K562 (cell line): ENCODE measurements around the gene WASHC3. TPM values are rescaled to one million over a fixed set of nuclear protein-coding genes. Genes with fewer than 3 reads are reported as not detected.

Experiments used
- ATAC-seq: fragments of 200-7000 bp; cut with Tn5 transposase; 3 replicates; pipeline ENCODE4 v1.9.1; 2020; ENCODE audit warnings: moderate library complexity
- BruUV-seq: library from RNA; stranded (reverse); fragments of 400-500 nt; replicated peaks from 2 replicates; lab custom pipeline; 2021; lab: Mats Ljungman, UMichigan
- CTCF ChIA-PET: fragments of 300-600 bp; formaldehyde crosslinking; extraction: SDS; loops from one replicate; lab custom pipeline; 2021; ENCODE audit warnings: low intra/inter-chr PET ratio; lab: Yijun Ruan, JAX
- POLR2A ChIA-PET: fragments of 300-600, 350-650 bp; sonication (Branson Sonifier 250); formaldehyde crosslinking; extraction: SDS; loops from one replicate; lab custom pipeline; 2021; ENCODE audit warnings: antibody characterized with exemption, inconsistent platforms; lab: Yijun Ruan, JAX
- DNase-seq, 4 experiments: peaks; one replicate each; pipeline versions ENCODE4 v3.0.0 to v3.0.0-alpha.2; 2011 to 2018; ENCODE audit warnings: low spot score in 3 of 4, mixed read lengths in 3 of 4; ENCODE audit errors: extremely low read depth in 1 of 4
- FAIRE-seq: peaks from 2 replicates; lab custom pipeline; 2011; peaks lifted over from hg19 to GRCh38; lab: Jason Lieb, UNC
- H2AFZ ChIP-seq: 2 replicates; pipeline ENCODE4 v1.6.0; 2011; ENCODE audit warnings: low read depth, low read length, control low read depth, inconsistent platforms
- H3K27ac ChIP-seq: fragments of 200-600 bp; 3 replicates; pipeline ENCODE4 v1.8.0; 2011; ENCODE audit warnings: low read depth, mild to moderate bottlenecking, control low read depth, inconsistent platforms, low read length, moderate library complexity, mixed read lengths; ENCODE audit errors: extremely low read depth
- H3K27me3 ChIP-seq, 2 experiments: fragments of 300-600 bp in 1 of 2; 2 replicates in 1 of 2; 3 replicates in 1 of 2; pipeline versions ENCODE4 v1.6.0 to v1.8.0; 2011; ENCODE audit warnings: inconsistent platforms in 2 of 2, low read length in 2 of 2, mild to moderate bottlenecking in 1 of 2, mixed read lengths in 1 of 2, moderate library complexity in 1 of 2; ENCODE audit not compliant: control insufficient read depth in 2 of 2, insufficient read depth in 2 of 2
- H3K36me3 ChIP-seq: fragments of 300-600 bp; 3 replicates; pipeline ENCODE4 v1.8.0; 2011; ENCODE audit warnings: mild to moderate bottlenecking, low read length, inconsistent platforms; ENCODE audit not compliant: control insufficient read depth, insufficient read depth
- H3K4me1 ChIP-seq, 2 experiments: fragments of 200-600 bp in 1 of 2; replicated peaks in 1 of 2; 2 replicates in 1 of 2; 3 replicates in 1 of 2; pipeline versions ENCODE4 v1.5.1 to v1.8.0; 2011; ENCODE audit warnings: inconsistent platforms in 2 of 2, low read length in 2 of 2, mild to moderate bottlenecking in 1 of 2, mixed read lengths in 1 of 2, moderate library complexity in 1 of 2; ENCODE audit not compliant: control insufficient read depth in 2 of 2, insufficient read depth in 2 of 2
- H3K4me2 ChIP-seq: 2 replicates; pipeline ENCODE4 v1.6.1; 2011; ENCODE audit warnings: low read length, control low read depth, inconsistent platforms, mixed read lengths; ENCODE audit not compliant: insufficient read depth
- H3K4me3 ChIP-seq: fragments of 200-600 bp; sonication (generic), shearing (Covaris generic); 2 replicates; pipeline ENCODE4 v1.5.1; 2016; ENCODE audit warnings: control low read depth, inconsistent platforms
- H3K79me2 ChIP-seq: fragments of 200-600 bp; 3 replicates; pipeline ENCODE4 v1.8.0; 2011; ENCODE audit warnings: low read length, inconsistent platforms; ENCODE audit not compliant: control insufficient read depth, insufficient read depth
- H3K9ac ChIP-seq, 2 experiments: 2 replicates each; pipeline versions ENCODE4 v1.6.0 to v1.6.1; 2011; ENCODE audit warnings: low read depth in 2 of 2, low read length in 2 of 2, control low read depth in 1 of 2, inconsistent platforms in 1 of 2, mild to moderate bottlenecking in 1 of 2, mixed read lengths in 1 of 2; ENCODE audit not compliant: insufficient read depth in 1 of 2
- H3K9me1 ChIP-seq: one replicate; pipeline ENCODE4 v1.6.0; 2011; ENCODE audit warnings: inconsistent platforms, mild to moderate bottlenecking, low read length, moderate library complexity; ENCODE audit not compliant: control insufficient read depth, insufficient read depth
- H3K9me3 ChIP-seq: replicated peaks from 2 replicates; pipeline ENCODE4 v1.5.1; 2011; ENCODE audit warnings: low read depth, low read length, inconsistent platforms; ENCODE audit not compliant: control insufficient read depth, insufficient read depth
- H4K20me1 ChIP-seq: replicated peaks from 2 replicates; pipeline ENCODE4 v1.6.1; 2011; ENCODE audit warnings: low read length, inconsistent platforms, mixed read lengths; ENCODE audit not compliant: control insufficient read depth, insufficient read depth
- CBFA2T3 ChIP-seq: fragments of 450-650 bp; IDR thresholded peaks from 2 replicates; pipeline ENCODE4 v1.6.1; 2017
- KAT7 ChIP-seq: sonication (generic); formaldehyde crosslinking; IDR thresholded peaks from 2 replicates; pipeline ENCODE4 v1.8.0; 2022; ENCODE audit warnings: missing genetic modification reagents, mild to moderate bottlenecking, borderline replicate concordance
- KDM4B ChIP-seq, 2 experiments: fragments of 450-650 bp in 1 of 2; sonication (generic) in 1 of 2; IDR thresholded peaks; 2 replicates each; pipeline ENCODE4 v1.6.1; 2016 to 2017; ENCODE audit warnings: borderline replicate concordance in 2 of 2, antibody characterized with exemption in 1 of 2, low read depth in 1 of 2, mild to moderate bottlenecking in 1 of 2
- MCM3 ChIP-seq: fragments of 450-650 bp; IDR thresholded peaks from 2 replicates; pipeline ENCODE4 v1.6.1; 2016
- MXI1 ChIP-seq: IDR thresholded peaks from 2 replicates; pipeline ENCODE4 v1.6.1; 2011; ENCODE audit warnings: low read depth, mild to moderate bottlenecking, improper control_type of control experiment, low read length
- NCOA2 ChIP-seq, 2 experiments: fragments of 450-650 bp; IDR thresholded peaks; 2 replicates each; pipeline ENCODE4 v1.6.1; 2018; ENCODE audit warnings: mild to moderate bottlenecking in 2 of 2, moderate library complexity in 1 of 2; ENCODE audit not compliant: partially characterized antibody in 2 of 2
- NR2F6 ChIP-seq: fragments of 450-650 bp; formaldehyde crosslinking; IDR thresholded peaks from 2 replicates; pipeline ENCODE4 v1.4.0; 2020; ENCODE audit warnings: mild to moderate bottlenecking
- SAFB2 ChIP-seq: fragments of 200-400 bp; formaldehyde crosslinking; IDR thresholded peaks from 2 replicates; pipeline ENCODE4 v1.6.1; 2018; ENCODE audit warnings: borderline replicate concordance, low read length, low read depth, moderate library complexity; ENCODE audit not compliant: severe bottlenecking
- STAT5A ChIP-seq: IDR thresholded peaks from 2 replicates; pipeline ENCODE4 v1.6.1; 2012; ENCODE audit warnings: low read length, inconsistent platforms, borderline replicate concordance
- TCF3 ChIP-seq: sonication (generic); formaldehyde crosslinking; IDR thresholded peaks from 2 replicates; pipeline ENCODE4 v1.4.0; 2020; ENCODE audit warnings: mild to moderate bottlenecking, missing genetic modification reagents
- ZNF695 ChIP-seq: fragments of 450-650 bp; formaldehyde crosslinking; IDR thresholded peaks from 2 replicates; pipeline ENCODE4 v1.4.0; 2020; ENCODE audit warnings: mild to moderate bottlenecking, moderate library complexity
- WGBS: fragments of 100-300 bp; shearing (Covaris generic); methylation state at CpG from one replicate; pipeline ENCODE4 v1.1.6; 2016; ENCODE audit warnings: low coverage, mixed read lengths; ENCODE audit not compliant: insufficient coverage; ENCODE audit errors: missing lambda C conversion rate; 5-methylcytosine and 5-hydroxymethylcytosine counted together
- in situ Hi-C: fragments of 300-500 bp; cut with MboI; formaldehyde crosslinking; loops from 4 replicates; pipeline ENCODE4 v1.15.0; 2018; ENCODE audit warnings: inconsistent platforms, mixed read lengths
- intact Hi-C: fragments of 100-400 bp; cut with micrococcal nuclease; formaldehyde crosslinking; loops from 2 replicates; pipeline ENCODE4 v1.14.2; 2022
- polyA plus RNA-seq, 8 experiments: library from polyadenylated mRNA; depleted of rRNA in 4 of 8; stranded (reverse) in 5 of 8; unstranded in 3 of 8; fragments of >200 nt; fragmentation: Nextera tagmentation in 2 of 8; fragmentation: Illumina TruSeq in 1 of 8; extraction: Ambion mirVana in 2 of 8; extraction: Trizol in 1 of 8; gene quantifications; 2 replicates each; pipeline versions ENCODE4 v1.2.1 to v1.2.3, GENCODE V29; 2011 to 2014; ENCODE audit warnings: inconsistent platforms in 1 of 8, missing spikeins in 1 of 8
- total RNA-seq, 7 experiments: library from RNA; depleted of rRNA in 6 of 7; stranded (reverse); fragments of >200 nt in 6 of 7; fragmentation: Illumina TruSeq in 2 of 7; extraction: Trizol in 2 of 7; gene quantifications; 2 replicates each; pipeline versions ENCODE4 v1.2.1 to v1.2.3, GENCODE V29; 2011 to 2021; ENCODE audit warnings: low replicate concordance in 1 of 7

WASHC3 gene
- total and polyA plus RNA-seq, 9 of the 15 experiments (the other 6 are each of a cell fraction or from before 2014, with no cell fraction given) = 14.3 to 74.9 (median 35.1) TPM

DNA sequence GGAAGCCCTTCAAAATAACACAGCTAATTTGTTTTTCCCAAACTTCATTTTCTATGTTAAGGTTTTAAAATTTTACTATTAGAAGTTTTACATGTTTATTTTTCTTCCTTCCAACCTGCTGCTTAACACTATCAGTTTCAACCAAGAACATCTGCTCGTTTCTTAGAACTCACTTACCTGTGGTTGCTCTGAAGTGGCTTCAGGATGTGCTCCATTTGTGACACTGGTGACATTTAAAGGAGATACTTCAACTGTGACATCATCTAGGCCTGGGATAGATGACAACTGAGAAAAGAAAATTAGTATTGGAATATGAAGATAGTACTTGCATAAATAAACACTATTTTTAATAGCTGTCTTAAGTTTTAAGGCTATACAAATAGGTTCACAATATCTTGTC lies 17.9 kb downstream of the WASHC3 start:
- WGBS = 13% methylated on average over 1 of the region's 1 CpG
- CTCF ChIA-PET = no interaction called here
- DNase-seq = peak in 2 of 4 experiments; percentile 21

DNA sequence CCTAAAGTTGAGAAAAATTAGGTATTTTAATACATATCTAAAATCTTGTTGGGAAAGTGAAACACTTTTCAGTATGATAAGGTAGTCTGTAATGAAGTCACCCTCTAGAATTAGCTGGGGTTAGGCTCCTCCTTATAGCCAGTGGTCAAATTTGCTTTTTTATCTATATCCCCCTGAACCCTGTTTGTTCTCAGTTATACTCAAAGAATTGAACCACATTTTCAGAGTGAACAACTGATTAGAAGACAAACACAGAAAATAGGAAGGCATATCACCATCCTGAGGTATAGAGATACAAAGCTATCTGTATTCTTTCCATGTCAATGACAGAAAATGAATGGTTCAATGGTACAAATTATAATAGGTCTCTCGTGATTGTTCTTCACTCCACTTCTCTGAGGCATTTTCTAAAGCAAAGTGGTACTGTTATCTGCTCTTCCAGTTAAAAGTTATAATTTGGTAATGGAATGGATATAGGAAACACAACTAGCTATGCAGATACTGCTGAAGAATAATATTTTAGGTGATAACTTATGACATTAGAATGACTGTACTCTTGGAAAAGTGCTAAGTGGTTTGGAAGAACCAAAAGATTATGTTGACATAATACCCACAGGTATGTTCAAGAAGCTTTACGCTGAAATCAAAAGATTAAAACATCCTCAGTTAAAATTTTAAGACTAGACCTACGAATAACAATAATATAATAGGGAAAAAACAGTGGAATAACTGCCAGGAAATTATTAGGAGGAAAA lies 27.6 kb downstream of the WASHC3 start:
- POLR2A ChIA-PET = interaction anchor here (0.7 to 1.0 kb wide), 2 partner anchors 9 to 12 kb away, joined by 3 to 4 read pairs; no protein-coding TSS in a partner anchor
- no TSS peak for BruUV-seq
- FAIRE-seq (no peak), DNase-seq (peak in 1 of 4 experiments; percentile 12), ATAC-seq (no peak; the same call in 2 of the 3 replicates)
- 27% methylated on average over 3 of the region's 3 CpGs for WGBS
- Histone ChIP-seq H3K9me1 (no peaks in the 10 kb centered on the region), H3K27me3 (no peaks in the 10 kb centered on the region), H3K27ac (no peak overlapping the region), H4K20me1 (no peaks in the 10 kb centered on the region), H3K9me3 (no peaks in the 10 kb centered on the region), H2AFZ (no peak overlapping the region), H3K4me2 (no peak overlapping the region), H3K4me1 (no peaks in the 10 kb centered on the region), H3K79me2 (no peaks in the 10 kb centered on the region), H3K36me3 (no peaks in the 10 kb centered on the region), H3K4me3 (no peak overlapping the region), H3K9ac (no peak overlapping the region)
- in situ Hi-C loops = no loop called here
- intact Hi-C loops = no loop called here
- CTCF ChIA-PET = no interaction called here
- TF ChIP-seq CBFA2T3 (peak; percentile 37; the same call in 1 of the 2 replicates), ZNF695 (CRISPR knock-in tag) (no peak), NR2F6 (no peak), MXI1 (no peak), NCOA2 (IDR thresholded peaks at IDR 0.05; ENCODE audit: partially characterized antibody in 2 of 2) (no peak)

More for the DNA sequence above, 17.9 kb downstream of the WASHC3 start:
- in situ Hi-C loops (no loop called here), intact Hi-C loops (no loop called here)
- H3K4me2 ChIP-seq = no peak overlapping the region
- H4K20me1 ChIP-seq = no peaks in the 10 kb centered on the region
- peak; percentile 63; the same call in 2 of the 3 replicates for ATAC-seq
- POLR2A ChIA-PET = interaction anchor here (0.8 kb wide), 1 partner anchor 10 kb away, joined by 3 read pairs; no protein-coding TSS in a partner anchor
- no peak overlapping the region for H3K9ac ChIP-seq
- no peaks in the 10 kb centered on the region for H3K27me3 ChIP-seq
- H3K9me3 ChIP-seq = no peaks in the 10 kb centered on the region
- no peaks in the 10 kb centered on the region for H3K79me2 ChIP-seq
- H3K4me3 ChIP-seq = no peak overlapping the region
- H3K4me1 ChIP-seq = no peaks in the 10 kb centered on the region; a peak in 1 of 5 replicates
- no TSS peak for BruUV-seq
- no peak overlapping the region for H3K27ac ChIP-seq
- TF ChIP-seq NCOA2 (IDR thresholded peaks at IDR 0.05; ENCODE audit: partially characterized antibody in 2 of 2) (no peak), KAT7 (CRISPR knock-in tag) (no peak), KDM4B (IDR thresholded peaks at IDR 0.05; ENCODE audit: borderline replicate concordance in 2 of 2, low read depth in 1 of 2) (no peak), STAT5A (peak; percentile 50; the same call in 1 of the 2 replicates), SAFB2 (no peak), MCM3 (no peak), TCF3 (CRISPR knock-in tag) (peak; percentile 59)
- TF ChIP-seq, all 486 proteins: peak for 2
- FAIRE-seq = peak; percentile 73
- no peak overlapping the region for H2AFZ ChIP-seq
- H3K36me3 ChIP-seq = peaks cover 10% of the 10 kb centered on the region; the same call in 1 of the 3 replicates
- peaks cover 3% of the 10 kb centered on the region for H3K9me1 ChIP-seq
